Measurements from ENCODE around the gene STXBP6.

DNA sequence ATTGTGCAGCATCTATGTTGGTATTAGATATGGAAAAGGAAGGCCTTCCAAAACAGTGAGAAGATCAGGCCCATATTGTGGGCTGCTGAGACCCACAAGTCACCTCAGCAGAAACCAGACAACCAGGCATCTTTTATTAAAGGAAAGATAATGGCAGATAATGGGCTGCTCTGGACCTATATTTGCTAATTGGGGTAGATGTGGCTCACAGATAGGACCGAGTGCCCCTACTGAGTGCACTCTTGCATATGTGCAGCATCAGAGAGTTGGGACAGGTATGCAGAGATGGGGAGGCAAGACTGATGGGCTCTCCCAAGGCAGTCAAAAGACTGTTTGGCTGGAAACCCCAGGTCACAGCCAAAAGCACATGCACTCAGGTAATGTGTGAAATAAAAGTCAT lies 266.2 kb downstream of the STXBP6 start:
- TF ChIP-seq, protein P1, sequence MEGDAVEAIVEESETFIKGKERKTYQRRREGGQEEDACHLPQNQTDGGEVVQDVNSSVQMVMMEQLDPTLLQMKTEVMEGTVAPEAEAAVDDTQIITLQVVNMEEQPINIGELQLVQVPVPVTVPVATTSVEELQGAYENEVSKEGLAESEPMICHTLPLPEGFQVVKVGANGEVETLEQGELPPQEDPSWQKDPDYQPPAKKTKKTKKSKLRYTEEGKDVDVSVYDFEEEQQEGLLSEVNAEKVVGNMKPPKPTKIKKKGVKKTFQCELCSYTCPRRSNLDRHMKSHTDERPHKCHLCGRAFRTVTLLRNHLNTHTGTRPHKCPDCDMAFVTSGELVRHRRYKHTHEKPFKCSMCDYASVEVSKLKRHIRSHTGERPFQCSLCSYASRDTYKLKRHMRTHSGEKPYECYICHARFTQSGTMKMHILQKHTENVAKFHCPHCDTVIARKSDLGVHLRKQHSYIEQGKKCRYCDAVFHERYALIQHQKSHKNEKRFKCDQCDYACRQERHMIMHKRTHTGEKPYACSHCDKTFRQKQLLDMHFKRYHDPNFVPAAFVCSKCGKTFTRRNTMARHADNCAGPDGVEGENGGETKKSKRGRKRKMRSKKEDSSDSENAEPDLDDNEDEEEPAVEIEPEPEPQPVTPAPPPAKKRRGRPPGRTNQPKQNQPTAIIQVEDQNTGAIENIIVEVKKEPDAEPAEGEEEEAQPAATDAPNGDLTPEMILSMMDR (IDR thresholded peaks at IDR 0.05) = no peak
- no peak for TF ChIP-seq POLR2A (IDR thresholded peaks at IDR 0.05)

All from suprapubic skin (tissue), 3 donors.